ENCODE data around the gene SERPINH1.

- TF ChIP-seq CTCF (IDR thresholded peaks at IDR 0.05) (peak; percentile 85), TCF7L2 (IDR thresholded peaks at IDR 0.05; ENCODE audit: low read depth, low read length) (0 out of 2 replicates have a peak, but pooled peaks have one; percentile 22), POLR2AphosphoS5 (IDR thresholded peaks at IDR 0.05; ENCODE audit: low read depth, low read length) (no peak), SIN3A (IDR thresholded peaks at IDR 0.05; ENCODE audit: borderline replicate concordance, insufficient read depth, low read depth, low read length) (no peak)
Observed at GRCh38 chr11:75597636-75598035, 35.6 kb downstream of the SERPINH1 start.
